Measurements from ENCODE around the gene HCN2. TPM values are rescaled to one million over a fixed set of nuclear protein-coding genes. Genes with fewer than 3 reads are reported as not detected.

HCN2 gene
- total RNA-seq, 2 experiments from 2014 or later: 0.06 to 1.0 TPM

DNA sequence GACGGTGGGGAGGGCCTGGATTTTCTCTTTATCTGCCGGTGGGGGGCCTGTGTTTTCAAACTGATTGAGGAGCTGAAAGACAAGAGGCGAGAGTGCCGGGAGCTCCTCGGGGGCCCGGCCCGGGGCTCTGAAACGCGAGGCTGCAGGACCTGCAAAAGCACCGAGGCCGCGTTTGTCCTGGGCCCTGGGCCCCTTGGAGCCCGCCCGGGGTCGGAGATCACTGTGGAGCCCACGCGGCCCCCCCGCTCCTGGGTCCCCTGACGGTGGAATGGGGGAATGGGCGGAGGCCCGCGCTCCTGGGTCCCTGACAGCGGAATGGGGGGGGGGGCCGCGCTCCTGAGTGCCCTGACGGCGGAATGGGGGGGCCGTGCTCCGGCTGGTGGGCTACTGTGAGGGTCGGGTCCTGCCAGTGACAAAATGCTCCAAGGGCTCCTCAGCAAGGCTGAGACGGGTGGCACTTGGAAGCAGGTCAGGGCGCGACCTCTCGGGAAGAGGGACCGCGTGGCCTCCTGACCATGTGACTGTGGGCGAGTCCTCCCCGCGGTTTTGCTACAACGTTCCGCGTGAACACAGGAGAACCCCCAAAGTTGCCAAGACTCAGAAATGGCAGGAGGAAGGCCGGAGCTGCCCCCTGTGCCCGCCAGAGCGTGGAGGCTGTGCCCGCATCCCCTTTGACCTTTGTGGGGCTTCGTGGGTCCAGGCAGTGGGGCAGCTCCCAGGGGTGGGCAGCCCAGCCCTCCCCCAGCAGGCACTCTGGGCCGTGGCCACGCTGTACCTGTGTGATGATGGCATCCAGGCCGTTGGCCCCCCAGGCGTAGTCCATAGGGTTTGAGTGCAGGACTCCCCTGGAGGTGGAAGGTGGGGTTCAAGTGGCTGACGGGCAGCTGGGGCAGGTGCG is 59.5 kb downstream of the HCN2 start:
- Histone ChIP-seq H3K9me3 (ENCODE audit: low read length) (no peaks in the 10 kb centered on the region), H3K36me3 (ENCODE audit: insufficient read depth, low read length) (peaks cover 92% of the 10 kb centered on the region), H2AFZ (ENCODE audit: low read length) (no peak overlapping the region), H3K79me2 (ENCODE audit: insufficient read depth, low read depth, low read length) (peaks cover 19% of the 10 kb centered on the region), H3K4me3 (ENCODE audit: low read depth, low read length, poor library complexity, severe bottlenecking) (no peak overlapping the region), H3K9me2 (ENCODE audit: insufficient read depth, low read length) (no peaks in the 10 kb centered on the region), H4K20me1 (ENCODE audit: insufficient read depth, low read length) (no peaks in the 10 kb centered on the region; the same call in 1 of the 2 replicates), H3K27ac (ENCODE audit: low read depth, low read length, poor library complexity, severe bottlenecking) (no peak overlapping the region), H3K4me1 (ENCODE audit: insufficient read depth, low read length, poor library complexity, severe bottlenecking) (peaks cover 18% of the 10 kb centered on the region), H3K4me2 (ENCODE audit: low read length) (no peak overlapping the region)
- intact Hi-C loops (cut with micrococcal nuclease; ENCODE audit: unreplicated experiment): no loop called here
- BruUV-seq (replicated peaks): no TSS peak
- no peak for DNase-seq (ENCODE audit: low spot score)
- POLR2A ChIA-PET: no interaction called here
- CTCF ChIA-PET (ENCODE audit: unreplicated experiment): no interaction called here
- TF ChIP-seq EZH2phosphoT487 (IDR thresholded peaks at IDR 0.05; ENCODE audit: borderline replicate concordance, low read depth, low read length): no peak
- TF ChIP-seq, protein P1, sequence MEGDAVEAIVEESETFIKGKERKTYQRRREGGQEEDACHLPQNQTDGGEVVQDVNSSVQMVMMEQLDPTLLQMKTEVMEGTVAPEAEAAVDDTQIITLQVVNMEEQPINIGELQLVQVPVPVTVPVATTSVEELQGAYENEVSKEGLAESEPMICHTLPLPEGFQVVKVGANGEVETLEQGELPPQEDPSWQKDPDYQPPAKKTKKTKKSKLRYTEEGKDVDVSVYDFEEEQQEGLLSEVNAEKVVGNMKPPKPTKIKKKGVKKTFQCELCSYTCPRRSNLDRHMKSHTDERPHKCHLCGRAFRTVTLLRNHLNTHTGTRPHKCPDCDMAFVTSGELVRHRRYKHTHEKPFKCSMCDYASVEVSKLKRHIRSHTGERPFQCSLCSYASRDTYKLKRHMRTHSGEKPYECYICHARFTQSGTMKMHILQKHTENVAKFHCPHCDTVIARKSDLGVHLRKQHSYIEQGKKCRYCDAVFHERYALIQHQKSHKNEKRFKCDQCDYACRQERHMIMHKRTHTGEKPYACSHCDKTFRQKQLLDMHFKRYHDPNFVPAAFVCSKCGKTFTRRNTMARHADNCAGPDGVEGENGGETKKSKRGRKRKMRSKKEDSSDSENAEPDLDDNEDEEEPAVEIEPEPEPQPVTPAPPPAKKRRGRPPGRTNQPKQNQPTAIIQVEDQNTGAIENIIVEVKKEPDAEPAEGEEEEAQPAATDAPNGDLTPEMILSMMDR (conservative IDR thresholded peaks at IDR 0.05; ENCODE audit: low read length): no peak

DNA sequence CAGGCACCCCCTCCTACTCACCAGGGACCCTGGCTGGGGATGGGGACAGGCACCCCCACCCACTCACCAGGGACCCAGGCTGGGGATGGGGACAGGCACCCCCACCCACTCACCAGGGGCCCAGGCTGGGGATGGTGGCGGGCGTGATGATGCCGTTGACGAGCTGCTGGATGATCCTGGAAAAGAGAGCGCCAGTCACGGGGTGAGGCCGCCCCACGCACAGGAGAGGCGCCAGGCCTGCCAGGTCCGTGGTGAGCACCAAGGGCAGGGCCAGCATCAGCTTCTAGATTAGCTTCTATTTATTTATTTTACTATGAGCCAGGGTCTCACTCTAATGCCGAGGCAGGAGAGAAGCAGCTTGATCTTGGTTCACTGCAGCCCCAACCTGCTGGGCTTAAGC is 60.4 kb downstream of the HCN2 start:
- no peak overlapping the region for H3K27ac ChIP-seq (ENCODE audit: low read depth, low read length, poor library complexity, severe bottlenecking)
- H3K4me3 ChIP-seq (ENCODE audit: low read depth, low read length, poor library complexity, severe bottlenecking): no peak overlapping the region
- ChIA-PET CTCF (ENCODE audit: unreplicated experiment) (no interaction called here), POLR2A (no interaction called here)
- H3K36me3 ChIP-seq (ENCODE audit: insufficient read depth, low read length): peaks cover 92% of the 10 kb centered on the region
- TF ChIP-seq EZH2phosphoT487 (IDR thresholded peaks at IDR 0.05; ENCODE audit: borderline replicate concordance, low read depth, low read length): no peak
- TF ChIP-seq, protein P1 (conservative IDR thresholded peaks at IDR 0.05; ENCODE audit: low read length): no peak
- no peaks in the 10 kb centered on the region for H3K9me2 ChIP-seq (ENCODE audit: insufficient read depth, low read length)
- intact Hi-C loops (cut with micrococcal nuclease; ENCODE audit: unreplicated experiment): no loop called here
- H3K4me1 ChIP-seq (ENCODE audit: insufficient read depth, low read length, poor library complexity, severe bottlenecking): peaks cover 18% of the 10 kb centered on the region
- no peak overlapping the region for H2AFZ ChIP-seq (ENCODE audit: low read length)
- no peak overlapping the region for H3K4me2 ChIP-seq (ENCODE audit: low read length)
- peaks cover 29% of the 10 kb centered on the region for H3K79me2 ChIP-seq (ENCODE audit: insufficient read depth, low read depth, low read length)
- H4K20me1 ChIP-seq (ENCODE audit: insufficient read depth, low read length): no peaks in the 10 kb centered on the region; the same call in 1 of the 2 replicates
- no peak for DNase-seq (ENCODE audit: low spot score)
- BruUV-seq (replicated peaks): no TSS peak
- H3K9me3 ChIP-seq (ENCODE audit: low read length): no peaks in the 10 kb centered on the region

Measured in OCI-LY7 (cell line).